Omental fat pad (tissue), 4 donors: Measurements from ENCODE around the gene QSER1. TPM values are rescaled to one million over a fixed set of nuclear protein-coding genes. Genes with fewer than 3 reads are reported as not detected.

Source experiments
- ATAC-seq: fragments of 150-250 bp; one replicate; pipeline ENCODE4 v1.9.1; 2016; ENCODE audit warnings: mild to moderate bottlenecking, moderate library complexity; ENCODE audit not compliant: low FRiP score
- DNase-seq: peaks from one replicate; pipeline ENCODE4 v3.0.0-alpha.2; 2019; ENCODE audit warnings: low spot score
- CTCF ChIP-seq, 3 donors: fragments of 450-650 bp; IDR thresholded peaks; one replicate each; pipeline ENCODE4 v1.5.1; 2016 to 2017; ENCODE audit warnings: antibody characterized with exemption in 3 of 3, mild to moderate bottlenecking in 3 of 3, moderate library complexity in 2 of 3
- total RNA-seq, 4 donors: library from RNA; depleted of rRNA; stranded (reverse); fragments of >200 nt; gene quantifications; one replicate each; pipeline ENCODE4 v1.1.0, GENCODE V29; 2016

QSER1 gene
- total RNA-seq, 4 donors from 2014 or later, result 22.6 to 34.2 (median 25.9) TPM

DNA sequence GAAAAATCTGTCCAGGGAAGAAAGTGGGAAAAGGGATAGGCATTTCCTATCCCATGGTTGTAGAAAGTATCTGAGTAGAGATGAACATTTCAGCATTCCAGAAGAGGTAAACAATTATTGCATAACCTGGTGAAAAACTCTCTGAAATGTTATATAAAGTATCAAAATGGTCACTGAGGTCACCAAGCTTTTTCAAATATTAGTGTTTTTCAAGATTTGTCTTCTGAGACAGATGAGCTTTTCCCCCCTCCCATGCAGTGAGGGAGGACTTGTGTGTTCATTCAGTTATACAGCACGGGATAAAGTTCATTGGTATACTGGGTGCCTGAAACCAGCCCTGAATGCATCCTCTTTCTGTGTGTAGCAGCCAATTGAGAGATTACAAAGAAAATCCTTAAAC, 121.1 kb downstream of the QSER1 start:
- TF ChIP-seq CTCF (IDR thresholded peaks at IDR 0.05), result no peak
- no peak for ATAC-seq
- no peak for DNase-seq

- ATAC-seq, result peak; percentile 94
- no peak for TF ChIP-seq CTCF (IDR thresholded peaks at IDR 0.05)
- DNase-seq, result peak; percentile 83
These were observed 123.3 kb downstream of the QSER1 start, which contains the start of gene DEPDC7 for GRCh38 chr11:33015621-33016551. Gene DEPDC7 (plus strand): TSS chr11:33015878. CDS start chr11:33015956, 78 bp downstream.

DNA sequence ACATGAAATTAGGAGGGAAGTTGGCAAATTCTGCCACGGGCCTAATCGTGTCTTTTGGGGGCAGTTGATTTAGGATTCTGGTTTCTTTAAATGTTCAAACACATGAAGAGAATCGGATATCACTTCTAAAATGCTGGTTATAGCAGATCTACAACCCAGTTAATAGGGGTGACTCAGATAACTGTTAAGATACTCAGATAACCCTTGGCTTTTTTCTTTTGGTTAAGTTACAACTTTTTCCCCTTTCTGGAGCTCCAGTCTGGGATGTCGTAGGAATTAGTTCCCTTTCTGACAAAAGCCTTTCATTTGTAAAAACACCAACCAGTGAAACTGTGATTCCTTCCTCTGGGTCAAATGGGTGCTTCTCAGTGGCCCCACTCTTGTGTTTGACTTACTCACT, 124.0 kb downstream of the QSER1 start:
- DNase-seq, result no peak
- no peak for TF ChIP-seq CTCF (IDR thresholded peaks at IDR 0.05)
- no peak for ATAC-seq

DNA sequence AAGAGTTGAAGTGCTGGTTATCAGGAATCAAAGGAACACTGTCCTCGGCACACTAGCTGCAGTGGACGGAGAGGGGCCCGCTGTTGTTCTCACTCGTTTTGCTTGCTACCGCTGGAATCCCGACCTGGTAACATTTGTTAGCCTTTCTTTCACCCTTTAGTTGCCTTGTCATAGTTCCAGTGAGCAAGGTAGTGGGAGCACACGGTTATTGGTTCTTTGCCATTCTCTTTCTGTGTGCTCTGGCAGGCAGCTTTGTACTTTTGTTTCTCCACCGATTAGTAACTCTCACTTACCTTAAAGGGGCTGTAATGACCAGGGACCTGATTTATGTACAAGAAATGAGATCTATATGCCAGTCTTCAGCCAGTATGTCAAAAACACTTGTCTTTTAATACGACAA, 124.9 kb downstream of the QSER1 start:
- ATAC-seq (no peak), DNase-seq (no peak)
- TF ChIP-seq CTCF (IDR thresholded peaks at IDR 0.05), result no peak

DNA sequence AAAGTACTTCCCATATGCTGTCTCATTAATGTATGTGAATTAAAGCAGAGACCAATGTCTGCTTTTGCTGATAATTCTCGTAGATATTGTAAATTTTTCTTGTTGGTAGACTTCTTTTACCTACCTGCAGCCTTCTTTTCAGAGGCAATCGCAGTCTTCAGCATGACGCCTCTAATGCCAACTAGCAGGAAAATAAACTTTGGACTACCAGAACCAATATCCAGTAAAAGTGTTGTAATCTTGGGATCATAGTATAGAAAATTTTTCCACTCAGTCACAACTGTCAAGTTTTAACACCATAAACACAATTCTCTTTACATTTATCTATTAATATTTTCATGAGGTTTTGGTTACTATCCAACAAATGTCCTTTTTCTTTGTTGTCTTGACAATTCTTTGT, 125.4 kb downstream of the QSER1 start:
- ATAC-seq (no peak), DNase-seq (no peak)
- TF ChIP-seq CTCF (IDR thresholded peaks at IDR 0.05), result no peak

- DNase-seq (no peak), ATAC-seq (no peak)
- no peak for TF ChIP-seq CTCF (IDR thresholded peaks at IDR 0.05)
These were observed 126.2 kb downstream of the QSER1 start for GRCh38 chr11:33018840-33019239.

DNA sequence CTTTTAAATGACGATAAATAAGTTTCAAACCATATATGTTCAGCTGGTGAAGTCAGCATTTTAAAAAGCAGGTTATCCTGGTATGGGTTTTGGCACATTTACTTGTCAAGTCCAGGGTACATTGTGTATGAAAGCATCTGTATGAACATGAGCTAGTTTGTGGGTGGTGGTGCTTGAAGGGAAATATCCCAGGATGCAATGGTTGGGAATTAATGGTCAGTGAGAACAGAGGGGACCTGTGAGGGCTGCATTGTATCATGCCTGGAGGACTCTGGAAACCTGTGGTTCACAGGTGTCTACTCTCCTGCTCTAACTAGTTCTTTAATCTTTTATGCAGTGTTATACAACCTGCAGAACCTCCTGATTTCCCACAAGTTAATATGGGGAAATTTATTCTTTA, 128.9 kb downstream of the QSER1 start:
- DNase-seq, result no peak
- no peak for TF ChIP-seq CTCF (IDR thresholded peaks at IDR 0.05)
- no peak for ATAC-seq
